Nephron progenitor cell (in vitro differentiated cells): Measurements from ENCODE around the gene UBAC2.

Experiments
- DNase-seq: peaks from one replicate; pipeline ENCODE4 v3.0.0; 2021
- H3K27ac Mint-ChIP-seq: 2 replicates; pipeline ENCODE4 v1.8.0; 2021; ENCODE audit warnings: mild to moderate bottlenecking, moderate library complexity, mixed read lengths
- H3K27me3 Mint-ChIP-seq: 2 replicates; pipeline ENCODE4 v1.8.0; 2021; ENCODE audit warnings: mild to moderate bottlenecking, low read depth, mixed read lengths; ENCODE audit not compliant: poor library complexity
- H3K36me3 Mint-ChIP-seq: 2 replicates; pipeline ENCODE4 v1.8.0; 2021; ENCODE audit warnings: low read depth, mixed read lengths
- H3K4me1 Mint-ChIP-seq: 2 replicates; pipeline ENCODE4 v1.8.0; 2021; ENCODE audit warnings: mixed read lengths
- H3K4me3 Mint-ChIP-seq: 2 replicates; pipeline ENCODE4 v1.8.0; 2021; ENCODE audit warnings: mild to moderate bottlenecking, moderate library complexity, mixed read lengths
- H3K9me3 Mint-ChIP-seq: 2 replicates; pipeline ENCODE4 v1.8.0; 2021; ENCODE audit warnings: mild to moderate bottlenecking, moderate library complexity, mixed read lengths
- TF ChIP-seq, protein P1 (sequence below): fragments of 200-600 bp; sonication (generic); IDR thresholded peaks from 2 replicates; pipeline ENCODE4 v1.5.0; 2021; ENCODE audit warnings: antibody characterized with exemption

The UBAC2 gene

DNA sequence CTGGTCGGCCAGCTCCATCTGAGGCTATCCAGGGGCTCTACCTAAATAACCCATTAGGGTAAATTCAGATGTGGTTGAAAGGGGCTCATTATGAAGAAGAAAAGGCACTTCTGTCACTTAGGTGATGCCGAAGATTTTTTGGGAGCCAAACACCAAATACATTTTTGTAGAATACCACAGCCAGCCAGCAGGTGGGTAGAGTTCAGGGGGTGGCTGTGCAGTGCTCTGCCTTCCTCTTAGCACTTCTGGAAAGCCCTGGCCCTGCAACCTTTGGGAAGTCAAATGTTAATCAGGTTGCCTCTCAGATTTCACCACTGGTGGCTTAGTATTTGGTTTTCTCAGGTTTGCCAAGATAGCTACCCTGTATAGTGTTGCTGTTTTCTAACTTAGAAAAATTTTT, 76.1 kb downstream of the UBAC2 start:
- Mint-ChIP-seq H3K4me3 (no peak overlapping the region), H3K27me3 (peaks cover 3% of the 10 kb centered on the region), H3K27ac (no peak overlapping the region), H3K4me1 (peaks cover 13% of the 10 kb centered on the region), H3K36me3 (peaks cover 60% of the 10 kb centered on the region), H3K9me3 (peaks cover 9% of the 10 kb centered on the region)
- no peak for DNase-seq
- TF ChIP-seq, protein P1, sequence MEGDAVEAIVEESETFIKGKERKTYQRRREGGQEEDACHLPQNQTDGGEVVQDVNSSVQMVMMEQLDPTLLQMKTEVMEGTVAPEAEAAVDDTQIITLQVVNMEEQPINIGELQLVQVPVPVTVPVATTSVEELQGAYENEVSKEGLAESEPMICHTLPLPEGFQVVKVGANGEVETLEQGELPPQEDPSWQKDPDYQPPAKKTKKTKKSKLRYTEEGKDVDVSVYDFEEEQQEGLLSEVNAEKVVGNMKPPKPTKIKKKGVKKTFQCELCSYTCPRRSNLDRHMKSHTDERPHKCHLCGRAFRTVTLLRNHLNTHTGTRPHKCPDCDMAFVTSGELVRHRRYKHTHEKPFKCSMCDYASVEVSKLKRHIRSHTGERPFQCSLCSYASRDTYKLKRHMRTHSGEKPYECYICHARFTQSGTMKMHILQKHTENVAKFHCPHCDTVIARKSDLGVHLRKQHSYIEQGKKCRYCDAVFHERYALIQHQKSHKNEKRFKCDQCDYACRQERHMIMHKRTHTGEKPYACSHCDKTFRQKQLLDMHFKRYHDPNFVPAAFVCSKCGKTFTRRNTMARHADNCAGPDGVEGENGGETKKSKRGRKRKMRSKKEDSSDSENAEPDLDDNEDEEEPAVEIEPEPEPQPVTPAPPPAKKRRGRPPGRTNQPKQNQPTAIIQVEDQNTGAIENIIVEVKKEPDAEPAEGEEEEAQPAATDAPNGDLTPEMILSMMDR: no peak

DNA sequence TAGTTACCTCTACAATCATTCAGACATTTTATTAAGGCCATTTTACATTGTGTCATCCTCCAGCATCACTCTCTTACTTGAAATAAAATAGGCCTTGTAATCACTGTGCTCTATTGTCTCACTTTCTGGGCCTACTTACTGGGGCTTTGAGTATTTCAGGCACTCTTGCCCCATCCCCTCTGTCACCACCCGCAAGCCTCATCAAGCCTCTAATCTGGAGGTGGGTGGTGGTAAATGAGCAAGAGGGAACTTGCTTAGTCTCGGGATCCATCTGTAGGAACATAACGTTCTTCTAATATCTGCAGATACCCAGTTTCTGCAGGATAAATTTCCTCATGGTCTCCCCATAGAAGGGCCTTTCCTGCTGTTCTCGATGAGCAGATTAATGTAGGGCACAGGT, 77.0 kb downstream of the UBAC2 start:
- Mint-ChIP-seq H3K9me3 (peaks cover 2% of the 10 kb centered on the region), H3K27ac (no peak overlapping the region), H3K36me3 (peaks cover 51% of the 10 kb centered on the region), H3K4me3 (no peak overlapping the region), H3K4me1 (peaks cover 13% of the 10 kb centered on the region), H3K27me3 (peaks cover 3% of the 10 kb centered on the region)
- DNase-seq: no peak
- TF ChIP-seq, protein P1: no peak

- no peak overlapping the region for H3K27ac Mint-ChIP-seq
- H3K27me3 Mint-ChIP-seq: peaks cover 3% of the 10 kb centered on the region
- no peak for DNase-seq
- peaks cover 13% of the 10 kb centered on the region for H3K4me1 Mint-ChIP-seq
- no peaks in the 10 kb centered on the region for H3K9me3 Mint-ChIP-seq
- TF ChIP-seq, protein P1: no peak
- peaks cover 45% of the 10 kb centered on the region for H3K36me3 Mint-ChIP-seq
- H3K4me3 Mint-ChIP-seq: no peak overlapping the region
Measured at GRCh38 chr13:99278200-99278599, 77.5 kb downstream of the UBAC2 start.

- Mint-ChIP-seq H3K9me3 (no peaks in the 10 kb centered on the region), H3K36me3 (peaks cover 39% of the 10 kb centered on the region), H3K4me1 (peaks cover 13% of the 10 kb centered on the region), H3K4me3 (no peak overlapping the region), H3K27ac (no peak overlapping the region), H3K27me3 (peaks cover 3% of the 10 kb centered on the region)
- DNase-seq: no peak
- TF ChIP-seq, protein P1: no peak
Measured at GRCh38 chr13:99278843-99279242, 78.2 kb downstream of the UBAC2 start.

DNA sequence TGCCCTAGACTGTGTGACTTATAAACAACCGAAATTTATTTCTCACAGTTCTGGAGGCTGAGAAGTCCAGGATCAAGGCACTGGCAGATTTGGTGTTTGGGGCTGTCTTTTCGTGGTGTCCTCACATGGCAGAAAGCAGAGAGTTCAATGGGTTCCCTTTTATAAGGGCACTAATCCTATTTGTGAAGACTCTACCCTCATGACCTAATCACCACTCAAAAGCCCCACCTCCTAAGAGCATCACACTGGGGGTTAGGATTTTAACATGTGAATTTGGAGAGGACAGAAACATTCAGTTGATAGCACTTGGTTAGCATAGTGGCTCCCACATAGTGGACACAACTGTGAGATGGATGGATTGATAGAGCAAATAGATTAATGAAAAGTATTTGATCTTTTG, 79.0 kb downstream of the UBAC2 start:
- Mint-ChIP-seq H3K4me3 (no peak overlapping the region), H3K4me1 (peaks cover 13% of the 10 kb centered on the region), H3K36me3 (peaks cover 36% of the 10 kb centered on the region), H3K9me3 (no peaks in the 10 kb centered on the region), H3K27me3 (peaks cover 3% of the 10 kb centered on the region), H3K27ac (no peak overlapping the region)
- DNase-seq: no peak
- TF ChIP-seq, protein P1: no peak

DNA sequence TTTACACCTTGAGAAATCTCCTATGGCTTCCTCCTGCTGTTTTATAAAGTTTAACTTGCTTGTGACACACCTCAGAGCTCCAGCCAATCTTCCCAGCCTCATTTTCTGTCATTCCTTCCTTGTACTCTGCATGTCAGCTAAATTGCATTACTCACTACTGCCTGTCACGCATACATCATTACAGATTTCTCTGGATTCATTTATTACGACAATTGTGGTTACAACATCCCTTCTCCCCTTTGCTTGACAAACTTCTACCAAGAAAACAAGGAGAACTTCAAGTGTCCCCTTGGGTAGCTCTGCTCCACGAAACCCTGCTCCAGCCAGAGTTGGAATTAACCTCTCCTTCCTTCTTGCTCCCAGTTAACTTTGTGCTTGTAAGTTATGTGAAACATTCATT, 79.5 kb downstream of the UBAC2 start:
- no peaks in the 10 kb centered on the region for H3K9me3 Mint-ChIP-seq
- TF ChIP-seq, protein P1: no peak
- H3K4me1 Mint-ChIP-seq: peaks cover 13% of the 10 kb centered on the region
- H3K27me3 Mint-ChIP-seq: peaks cover 5% of the 10 kb centered on the region
- no peak for DNase-seq
- no peak overlapping the region for H3K4me3 Mint-ChIP-seq
- H3K27ac Mint-ChIP-seq: peak overlapping the region; percentile 9
- H3K36me3 Mint-ChIP-seq: peaks cover 32% of the 10 kb centered on the region
